Measurements from ENCODE around the gene S100PBP.
"Not testable (repeated sequence)": the region's sequence is repeated elsewhere in the genome, so short reads cannot be mapped to it uniquely, and the experiment has no call there.

S100PBP gene

GRCh38 chr1:32779242-32779641, 38.2 kb upstream of the S100PBP start:
- TF ChIP-seq CTCF (IDR thresholded peaks at IDR 0.05; ENCODE audit: low read depth, low read length) = no peak
- H3K4me3 ChIP-seq (ENCODE audit: low read depth, low read length) = no peak overlapping the region

- H3K4me3 ChIP-seq (ENCODE audit: low read depth, low read length) = no peak overlapping the region
- TF ChIP-seq CTCF (IDR thresholded peaks at IDR 0.05; ENCODE audit: low read depth, low read length) = no peak
These were observed 37.4 kb upstream of the S100PBP start for GRCh38 chr1:32780005-32780404.

- TF ChIP-seq CTCF (IDR thresholded peaks at IDR 0.05; ENCODE audit: low read depth, low read length) = no peak
- no peak overlapping the region for H3K4me3 ChIP-seq (ENCODE audit: low read depth, low read length)
These were observed 36.7 kb upstream of the S100PBP start for GRCh38 chr1:32780628-32781234.

- TF ChIP-seq CTCF (IDR thresholded peaks at IDR 0.05; ENCODE audit: low read depth, low read length) = no peak
These were observed 35.4 kb upstream of the S100PBP start for GRCh38 chr1:32782086-32782485.

GRCh38 chr1:32783851-32784250, 33.6 kb upstream of the S100PBP start:
- TF ChIP-seq CTCF (IDR thresholded peaks at IDR 0.05; ENCODE audit: low read depth, low read length) = no peak

More at GRCh38 chr1:32782086-32782485, 35.4 kb upstream of the S100PBP start:
- H3K4me3 ChIP-seq (ENCODE audit: low read depth, low read length) = no peak overlapping the region

GRCh38 chr1:32784817-32785216, 32.6 kb upstream of the S100PBP start:
- H3K4me3 ChIP-seq (ENCODE audit: low read depth, low read length) = no peak overlapping the region
- no peak for TF ChIP-seq CTCF (IDR thresholded peaks at IDR 0.05; ENCODE audit: low read depth, low read length)

More at GRCh38 chr1:32783851-32784250, 33.6 kb upstream of the S100PBP start:
- no peak overlapping the region for H3K4me3 ChIP-seq (ENCODE audit: low read depth, low read length)

- no peak overlapping the region for H3K4me3 ChIP-seq (ENCODE audit: low read depth, low read length)
- 0 out of 2 replicates have a peak, but pooled peaks have one; percentile 4 for TF ChIP-seq CTCF (IDR thresholded peaks at IDR 0.05; ENCODE audit: low read depth, low read length)
These were observed 30.6 kb upstream of the S100PBP start for GRCh38 chr1:32786856-32787255.

- not testable (repeated sequence) for H3K4me3 ChIP-seq (ENCODE audit: low read depth, low read length)
These were observed 28.1 kb upstream of the S100PBP start for GRCh38 chr1:32789356-32789755.
